GM19043 (cell line): Measurements from ENCODE around the gene AUTS2.

ENCODE experiments used
- ATAC-seq: cut with Tn5 transposase; IDR thresholded peaks from one replicate; pipeline ENCODE4 v1.9.1; 2021; ENCODE audit warnings: low read depth; ENCODE audit not compliant: unreplicated experiment

AUTS2 gene

GRCh38 chr7:70571403-70571934 lies 973.2 kb downstream of the AUTS2 start:
- no peak for ATAC-seq

GRCh38 chr7:70571961-70572360 lies 973.7 kb downstream of the AUTS2 start:
- ATAC-seq, result no peak

GRCh38 chr7:70572571-70572970 lies 974.3 kb downstream of the AUTS2 start:
- no peak for ATAC-seq

GRCh38 chr7:70573071-70573661 lies 974.9 kb downstream of the AUTS2 start:
- no peak for ATAC-seq

- ATAC-seq, result no peak
Observed at GRCh38 chr7:70573696-70574095, 975.4 kb downstream of the AUTS2 start.

GRCh38 chr7:70574314-70574834 lies 976.1 kb downstream of the AUTS2 start:
- no peak for ATAC-seq

- ATAC-seq, result no peak
Observed at GRCh38 chr7:70574970-70575799, 976.9 kb downstream of the AUTS2 start.

- no peak for ATAC-seq
Observed at GRCh38 chr7:70577078-70577477, 978.8 kb downstream of the AUTS2 start.

- no peak for ATAC-seq
Observed at GRCh38 chr7:70578131-70578530, 979.9 kb downstream of the AUTS2 start.

- ATAC-seq, result no peak
Observed at GRCh38 chr7:70579397-70580097, 981.3 kb downstream of the AUTS2 start.

- ATAC-seq, result no peak
Observed at GRCh38 chr7:70580161-70580560, 981.9 kb downstream of the AUTS2 start.

GRCh38 chr7:70582927-70583895 lies 984.9 kb downstream of the AUTS2 start:
- ATAC-seq, result no peak

GRCh38 chr7:70583965-70584883 lies 985.9 kb downstream of the AUTS2 start:
- ATAC-seq, result no peak

GRCh38 chr7:70585071-70585470 lies 986.8 kb downstream of the AUTS2 start:
- ATAC-seq, result no peak

GRCh38 chr7:70586822-70587221 lies 988.5 kb downstream of the AUTS2 start:
- ATAC-seq, result no peak

GRCh38 chr7:70587739-70588138 lies 989.5 kb downstream of the AUTS2 start:
- ATAC-seq, result no peak

GRCh38 chr7:70588191-70588921 lies 990.1 kb downstream of the AUTS2 start:
- ATAC-seq, result no peak

- no peak for ATAC-seq
Observed at GRCh38 chr7:70589010-70589409, 990.7 kb downstream of the AUTS2 start.
